HEK293T (cell line): ENCODE measurements around the gene CEP85L.

ENCODE experiments used
- ARNT ChIP-seq: fragments of 450-650 bp; IDR thresholded peaks from 2 replicates; pipeline ENCODE4 v1.6.1; 2017; ENCODE audit warnings: mild to moderate bottlenecking
- CTBP1 ChIP-seq: fragments of 450-650 bp; IDR thresholded peaks from 2 replicates; pipeline ENCODE4 v1.6.1; 2016; ENCODE audit warnings: borderline replicate concordance
- ELF4 ChIP-seq: fragments of 450-650 bp; IDR thresholded peaks from 2 replicates; pipeline ENCODE4 v1.6.1; 2017; ENCODE audit warnings: antibody characterized with exemption
- FOXA1 ChIP-seq: fragments of 450-650 bp; IDR thresholded peaks from 2 replicates; pipeline ENCODE4 v1.6.1; 2016; ENCODE audit warnings: mild to moderate bottlenecking
- FOXK2 ChIP-seq: fragments of 450-650 bp; IDR thresholded peaks from 2 replicates; pipeline ENCODE4 v1.6.1; 2016; ENCODE audit warnings: mild to moderate bottlenecking
- FOXM1 ChIP-seq: fragments of 450-650 bp; IDR thresholded peaks from 2 replicates; pipeline ENCODE4 v1.6.1; 2017; ENCODE audit warnings: mild to moderate bottlenecking, borderline replicate concordance
- HDGF ChIP-seq: fragments of 450-650 bp; IDR thresholded peaks from 2 replicates; pipeline ENCODE4 v1.6.1; 2017; ENCODE audit warnings: antibody characterized with exemption, borderline replicate concordance
- L3MBTL2 ChIP-seq: fragments of 450-650 bp; conservative IDR thresholded peaks from 2 replicates; pipeline ENCODE4 v1.6.1; 2016; ENCODE audit warnings: mild to moderate bottlenecking
- NFRKB ChIP-seq: fragments of 450-650 bp; IDR thresholded peaks from 2 replicates; pipeline ENCODE4 v1.6.1; 2016; ENCODE audit warnings: mild to moderate bottlenecking, moderate library complexity
- PKNOX1 ChIP-seq: fragments of 450-650 bp; IDR thresholded peaks from 2 replicates; pipeline ENCODE4 v1.6.1; 2016
- SP1 ChIP-seq: fragments of 450-650 bp; IDR thresholded peaks from 2 replicates; pipeline ENCODE4 v1.6.1; 2017
- SUZ12 ChIP-seq: fragments of 450-650 bp; IDR thresholded peaks from 2 replicates; pipeline ENCODE4 v1.6.1; 2016; ENCODE audit warnings: mild to moderate bottlenecking
- TARDBP ChIP-seq: fragments of 450-650 bp; IDR thresholded peaks from 2 replicates; pipeline ENCODE4 v1.6.1; 2016

- TF ChIP-seq SP1 (no peak), CTBP1 (no peak), FOXK2 (no peak), SUZ12 (no peak), TARDBP (no peak), FOXA1 (no peak), PKNOX1 (no peak), L3MBTL2 (no peak), FOXM1 (no peak), ARNT (no peak), ELF4 (no peak), HDGF (no peak), NFRKB (no peak)
Measured at GRCh38 chr6:118646977-118647376, 4.4 kb downstream of the CEP85L start.
